AG08395 (cell line): ENCODE data around the gene ZBTB40.

ENCODE experiments used
- DNase-seq: peaks from one replicate; pipeline ENCODE4 v3.0.0; 2012; ENCODE audit warnings: mixed read lengths, low spot score

Gene ZBTB40

DNA sequence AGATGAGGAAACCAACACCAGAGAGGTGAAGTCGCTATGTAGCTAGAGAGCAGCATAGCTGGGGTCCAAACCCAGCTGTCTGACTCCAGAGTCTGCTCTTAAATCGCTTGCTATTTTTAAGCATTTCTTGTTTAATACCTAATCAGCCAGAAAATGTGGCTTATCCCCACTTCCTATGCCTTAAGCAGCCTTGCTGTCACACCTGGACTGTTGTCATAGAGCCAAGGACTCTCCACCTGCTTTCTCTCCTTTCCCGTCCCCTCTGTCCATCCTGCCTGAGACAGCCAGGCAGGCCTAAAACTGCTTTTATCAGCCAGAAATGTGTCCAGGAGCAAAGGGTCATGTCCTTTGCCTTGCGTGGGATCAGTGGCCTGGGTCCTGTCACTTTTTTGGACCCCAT lies 83.3 kb downstream of the ZBTB40 start:
- no peak for DNase-seq

- no peak for DNase-seq
Measured at GRCh38 chr1:22535399-22535798, 83.7 kb downstream of the ZBTB40 start.

GRCh38 chr1:22536506-22536905 lies 84.9 kb downstream of the ZBTB40 start:
- DNase-seq, result no peak

DNA sequence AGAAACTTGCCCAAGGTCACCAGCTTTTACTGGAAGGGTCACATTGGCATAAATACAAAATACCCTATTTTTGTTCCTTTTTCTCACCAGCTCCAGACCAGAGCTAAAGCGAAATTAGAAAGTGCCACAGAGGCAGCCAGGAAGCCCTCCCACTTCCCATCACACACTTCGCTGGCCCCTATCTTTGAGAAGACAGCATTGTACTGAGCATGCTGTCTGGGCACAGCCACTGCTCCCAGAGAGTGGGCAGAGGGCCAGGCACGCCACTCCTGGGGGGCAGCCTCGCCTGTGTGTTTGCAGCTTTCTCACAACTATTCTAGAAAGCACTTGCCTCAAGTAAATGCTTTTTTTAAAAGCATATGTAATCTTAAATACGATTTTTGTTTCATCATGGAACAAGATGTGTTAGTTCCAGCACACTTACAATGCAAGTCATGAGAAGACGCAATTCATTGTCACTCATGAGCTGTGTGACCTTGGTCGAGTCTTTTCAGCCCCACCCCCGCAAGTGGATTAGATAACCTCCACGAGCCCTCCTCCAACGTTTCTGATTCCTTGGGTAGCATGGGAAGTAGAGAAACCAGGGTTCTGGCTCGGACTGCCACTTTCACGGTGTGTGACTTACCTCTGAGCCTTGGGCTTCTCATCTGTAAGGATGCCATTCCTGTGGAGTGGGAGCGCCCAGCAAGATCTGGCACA lies 85.9 kb downstream of the ZBTB40 start:
- DNase-seq, result no peak

GRCh38 chr1:22539510-22540118 lies 88.0 kb downstream of the ZBTB40 start:
- DNase-seq, result no peak

DNA sequence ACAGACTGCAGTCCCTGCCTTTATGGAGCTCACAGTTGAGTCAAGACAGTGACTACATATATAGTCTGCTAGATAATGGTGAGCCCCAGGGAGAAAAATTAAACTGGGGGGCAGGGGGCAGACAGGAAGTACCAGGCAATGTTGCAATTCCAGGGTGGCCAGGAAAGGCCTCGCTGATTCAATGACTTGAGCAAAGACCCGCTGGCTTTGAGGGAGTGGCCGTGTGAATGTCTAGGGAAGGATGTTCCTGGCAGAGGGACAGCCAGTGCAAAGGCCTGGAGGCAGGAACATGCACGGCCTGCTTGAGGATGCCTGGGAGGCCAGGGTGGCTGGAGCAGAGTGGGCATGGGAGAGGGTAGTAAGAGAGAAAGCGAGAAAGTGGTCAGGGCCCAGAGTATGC lies 88.7 kb downstream of the ZBTB40 start:
- no peak for DNase-seq

- DNase-seq, result no peak
Measured at GRCh38 chr1:22542886-22543285, 91.2 kb downstream of the ZBTB40 start.

- DNase-seq, result no peak
Measured at GRCh38 chr1:22543679-22544078, 92.0 kb downstream of the ZBTB40 start.

DNA sequence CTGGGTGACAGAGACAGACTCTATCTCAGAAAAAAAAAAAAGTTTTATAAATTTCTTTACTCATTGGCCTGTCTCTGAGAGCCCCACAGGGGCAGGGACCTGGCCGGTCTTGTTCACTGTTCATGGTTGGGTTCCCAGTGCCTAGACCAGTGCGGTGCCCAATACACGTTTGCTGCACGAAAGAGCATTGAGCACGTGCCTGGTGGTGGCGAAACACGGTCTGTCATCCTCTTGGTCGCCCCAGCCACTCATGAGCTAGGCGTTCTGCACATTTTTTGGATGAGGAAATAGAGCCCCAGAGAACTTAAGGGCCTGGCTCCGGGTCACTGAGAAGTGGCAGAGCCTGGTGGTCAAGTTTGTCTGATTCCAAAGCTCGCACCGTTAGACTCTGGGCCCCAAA lies 93.0 kb downstream of the ZBTB40 start:
- no peak for DNase-seq

GRCh38 chr1:22545141-22545540 lies 93.5 kb downstream of the ZBTB40 start:
- DNase-seq, result no peak

DNA sequence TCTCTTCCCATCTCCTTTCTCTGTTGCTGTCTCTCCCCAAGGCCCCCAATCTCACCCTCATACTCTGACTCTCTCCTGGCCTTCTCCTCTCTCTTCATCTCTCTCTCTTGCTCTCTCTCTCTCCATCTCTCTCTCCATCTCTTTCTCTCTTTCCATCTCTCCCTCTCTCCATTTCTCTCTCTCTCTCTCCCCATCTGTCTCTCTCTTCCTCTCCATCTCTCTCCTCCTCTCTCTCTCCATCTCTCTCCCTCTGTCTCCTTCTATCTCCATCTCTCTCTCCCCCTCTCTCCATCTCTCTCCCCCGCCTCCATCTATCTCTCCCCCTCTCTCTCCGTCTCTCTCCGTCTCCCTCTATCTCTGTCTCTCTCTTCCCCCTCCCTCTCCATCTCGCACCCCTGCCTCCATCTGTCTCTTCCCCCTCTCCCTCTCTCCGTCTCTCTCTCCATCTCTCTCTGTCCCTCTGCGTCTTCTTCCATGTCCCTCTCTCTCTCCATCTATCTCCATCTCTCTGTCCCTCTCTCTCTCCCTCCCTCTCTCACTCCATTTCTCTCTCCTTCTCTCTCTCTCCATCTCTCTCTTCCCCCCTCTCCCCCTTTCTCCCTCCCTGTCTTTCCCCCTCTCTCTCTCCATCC lies 95.7 kb downstream of the ZBTB40 start:
- no peak for DNase-seq

DNA sequence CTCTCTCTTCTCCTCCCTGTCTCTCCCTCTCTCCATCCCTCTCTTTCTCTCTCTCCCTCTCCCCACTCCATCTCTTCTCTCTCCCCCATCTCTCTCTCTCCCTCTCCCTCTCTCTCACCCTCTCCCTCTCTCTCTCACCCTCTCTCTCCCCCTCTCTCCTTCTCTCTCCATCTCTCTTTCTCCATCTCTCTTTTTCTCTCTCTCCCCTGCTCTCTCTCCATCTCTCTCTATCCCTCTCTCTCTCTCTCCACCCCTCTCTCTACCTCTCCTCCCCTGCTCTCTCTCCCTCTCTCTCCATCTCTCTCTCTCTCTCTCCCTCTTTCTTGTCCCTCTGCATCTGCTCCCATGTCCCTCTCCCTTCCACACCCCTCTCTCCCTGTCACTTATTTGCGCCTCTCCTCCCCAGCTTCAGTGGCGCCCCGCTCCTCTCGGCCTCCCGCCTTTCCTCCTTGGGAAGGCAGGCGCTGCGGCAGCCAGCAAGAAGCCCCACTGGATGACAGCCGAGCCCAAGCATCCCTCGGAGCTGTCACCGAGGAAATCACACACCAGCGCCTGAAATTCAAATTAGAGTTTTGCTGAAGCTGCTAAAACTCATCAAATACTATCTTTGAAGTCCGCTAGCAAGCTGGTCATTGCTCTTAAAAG lies 96.3 kb downstream of the ZBTB40 start:
- no peak for DNase-seq

DNA sequence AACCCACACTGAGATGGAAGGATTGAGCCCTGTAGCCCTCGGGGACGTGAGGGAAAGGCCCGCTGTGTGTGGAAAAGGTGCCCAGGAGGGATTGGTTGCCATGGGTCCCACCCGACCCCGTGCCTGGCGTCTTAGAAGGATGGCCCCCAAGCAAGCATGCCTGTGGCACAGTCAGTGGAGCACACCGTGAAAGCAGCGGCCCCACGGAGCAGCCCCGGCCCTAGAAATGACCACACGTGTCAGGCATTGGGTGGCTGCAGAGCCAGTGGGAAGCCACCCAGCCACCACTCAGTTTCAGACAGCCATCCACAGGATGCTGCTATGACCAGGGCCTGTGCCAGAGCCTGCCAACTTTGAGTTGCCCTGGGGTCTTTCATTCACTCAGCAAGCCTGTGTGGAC lies 98.4 kb downstream of the ZBTB40 start:
- no peak for DNase-seq

- no peak for DNase-seq
Measured at GRCh38 chr1:22551591-22551990, 99.9 kb downstream of the ZBTB40 start.

- DNase-seq, result no peak
Measured at GRCh38 chr1:22552021-22552420, 100.4 kb downstream of the ZBTB40 start.

- no peak for DNase-seq
Measured at GRCh38 chr1:22553104-22553880, 101.6 kb downstream of the ZBTB40 start.

GRCh38 chr1:22553991-22554522 lies 102.4 kb downstream of the ZBTB40 start:
- no peak for DNase-seq

GRCh38 chr1:22555371-22555656 lies 103.7 kb downstream of the ZBTB40 start:
- DNase-seq, result no peak

- no peak for DNase-seq
Measured at GRCh38 chr1:22556391-22557104, 104.9 kb downstream of the ZBTB40 start.

DNA sequence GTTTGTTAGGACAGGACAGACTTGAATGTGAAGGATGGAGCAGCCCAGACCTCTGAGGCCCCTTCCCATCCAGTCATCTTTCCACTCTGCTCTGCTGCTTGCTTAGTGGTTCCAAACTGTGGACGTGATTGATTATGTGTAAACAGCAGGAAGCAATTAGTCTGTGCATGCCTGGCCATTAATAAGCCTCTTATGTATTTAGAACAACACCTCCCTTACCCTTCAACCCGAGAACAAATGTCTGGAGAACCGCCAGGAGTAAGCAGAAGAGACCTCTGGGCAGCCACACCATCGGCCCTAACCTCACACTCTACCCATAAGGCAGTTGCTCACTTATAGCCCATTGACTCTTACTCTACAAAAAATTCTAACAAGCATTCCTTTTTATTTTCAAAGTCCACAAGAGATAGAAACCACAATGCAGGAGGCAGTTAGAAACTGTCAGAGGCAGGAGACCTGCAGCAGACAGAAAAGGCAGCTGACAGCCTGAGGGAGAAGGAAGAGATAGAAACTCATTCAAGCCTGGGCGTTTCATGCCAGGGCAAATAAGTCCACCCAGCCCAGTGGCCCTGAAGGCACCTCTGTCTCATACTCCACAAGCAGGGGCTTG lies 105.8 kb downstream of the ZBTB40 start:
- no peak for DNase-seq
